Activated CD4-positive, alpha-beta T cell treated with anti-CD3 and anti-CD28 coated beads for 36 hours (primary cell): Measurements from ENCODE around the gene P3H2. TPM values are rescaled to one million over a fixed set of nuclear protein-coding genes. Genes with fewer than 3 reads are reported as not detected.

Source experiments
- ATAC-seq: fragments of 200-7000 bp; cut with Tn5 transposase; one replicate; pipeline ENCODE4 v1.10.0; 2021; ENCODE audit warnings: mild to moderate bottlenecking, moderate library complexity
- CTCF ChIA-PET: fragments of 350-600 bp; sonication (Branson Sonifier 250); formaldehyde crosslinking; loops from one replicate; lab custom pipeline; 2021; ENCODE audit warnings: antibody characterized with exemption; lab: Charles Lee
- POLR2A ChIA-PET: fragments of 350-600 bp; sonication (Branson Sonifier 250); formaldehyde crosslinking; loops from one replicate; lab custom pipeline; 2021; ENCODE audit warnings: antibody characterized with exemption, inconsistent platforms; lab: Charles Lee
- DNase-seq: peaks from one replicate; pipeline ENCODE4 v3.0.0-alpha.2; 2020
- H3K27ac Mint-ChIP-seq: one replicate; pipeline ENCODE4 v1.8.0; 2021; ENCODE audit warnings: mixed read lengths
- H3K27me3 Mint-ChIP-seq: one replicate; pipeline ENCODE4 v1.8.0; 2021; ENCODE audit warnings: mixed read lengths
- H3K36me3 Mint-ChIP-seq: one replicate; pipeline ENCODE4 v1.8.0; 2021; ENCODE audit warnings: low read depth, mixed read lengths
- H3K4me1 Mint-ChIP-seq: one replicate; pipeline ENCODE4 v1.8.0; 2021; ENCODE audit warnings: mixed read lengths
- H3K4me3 Mint-ChIP-seq: one replicate; pipeline ENCODE4 v1.8.0; 2021; ENCODE audit warnings: mild to moderate bottlenecking, moderate library complexity, mixed read lengths
- H3K9me3 Mint-ChIP-seq: one replicate; pipeline ENCODE4 v1.8.0; 2021; ENCODE audit warnings: low read depth, mixed read lengths
- intact Hi-C, 2 experiments: fragments of 100-400 bp; cut with DNase I in 1 of 2; cut with micrococcal nuclease in 1 of 2; formaldehyde crosslinking; loops; one replicate each; pipeline versions ENCODE4 v1.14.2 to v1.15.1; 2022 to 2024; cut with DNase I, micrococcal nuclease
- total RNA-seq, 2 experiments: library from RNA; stranded (reverse); gene quantifications; one replicate each; pipeline ENCODE4 v1.2.3, GENCODE V29; 2021

The P3H2 gene
- total RNA-seq, 2 experiments from 2014 or later: not detected

DNA sequence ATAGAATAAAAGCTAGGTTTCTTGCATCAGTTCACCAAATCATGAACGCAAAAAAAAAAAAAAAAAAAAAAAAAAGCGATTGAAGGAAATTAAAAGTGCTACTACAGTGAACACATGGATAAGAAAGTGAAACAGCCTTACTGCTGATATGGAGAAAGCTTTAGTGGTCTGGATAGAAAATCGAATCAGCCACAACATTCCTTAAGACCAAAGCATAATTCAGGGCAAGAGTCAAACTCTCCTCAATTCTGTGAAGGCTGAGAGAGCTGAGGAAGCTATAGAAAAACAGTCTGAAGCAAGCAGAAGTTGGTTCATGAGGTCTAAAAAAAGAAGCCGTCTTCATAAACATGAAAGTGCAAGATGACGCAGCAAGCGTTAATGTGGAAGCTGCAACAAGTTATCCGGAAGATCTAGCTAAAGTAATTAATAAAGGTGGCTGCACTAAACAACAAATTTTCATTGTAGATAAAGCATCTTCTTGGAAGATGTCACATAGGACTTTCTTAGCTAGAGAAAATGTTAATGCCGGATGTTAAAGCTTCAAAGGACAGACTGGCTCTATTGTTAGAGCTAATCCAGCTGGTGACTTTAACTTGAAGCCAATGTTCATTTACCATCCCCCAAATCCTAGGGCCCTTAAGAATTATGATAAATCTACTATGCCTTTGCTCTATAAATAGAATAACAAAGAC, 19.2 kb downstream of the P3H2 start:
- Mint-ChIP-seq H3K4me1 (peaks cover 9% of the 10 kb centered on the region), H3K27me3 (peaks cover 16% of the 10 kb centered on the region), H3K9me3 (no peaks in the 10 kb centered on the region), H3K4me3 (peak overlapping the region; percentile 49), H3K36me3 (no peaks in the 10 kb centered on the region), H3K27ac (peak overlapping the region; percentile 31)
- no peak for DNase-seq
- CTCF ChIA-PET: interaction anchor here (0.7 to 1.0 kb wide), 3 partner anchors 8 to 18 kb away, joined by 3 read pairs; no protein-coding TSS in a partner anchor
- POLR2A ChIA-PET: interaction anchor here (0.6 kb wide), 1 partner anchor 90 kb away, joined by 3 read pairs; no protein-coding TSS in a partner anchor
- no peak for ATAC-seq
- intact Hi-C loops: no loop called here

GRCh38 chr3:190099099-190099498, 21.6 kb downstream of the P3H2 start:
- CTCF ChIA-PET: no interaction called here
- POLR2A ChIA-PET: no interaction called here
- H3K27ac Mint-ChIP-seq: no peak overlapping the region

GRCh38 chr3:190097617-190098016, 23.1 kb downstream of the P3H2 start:
- intact Hi-C loops: no loop called here
- H3K4me1 Mint-ChIP-seq: peaks cover 11% of the 10 kb centered on the region
- no peaks in the 10 kb centered on the region for H3K36me3 Mint-ChIP-seq
- ChIA-PET CTCF (no interaction called here), POLR2A (no interaction called here)
- DNase-seq (no peak), ATAC-seq (no peak)
- H3K9me3 Mint-ChIP-seq: no peaks in the 10 kb centered on the region
- no peak overlapping the region for H3K27ac Mint-ChIP-seq
- H3K4me3 Mint-ChIP-seq: no peak overlapping the region
- peaks cover 18% of the 10 kb centered on the region for H3K27me3 Mint-ChIP-seq

More at GRCh38 chr3:190099099-190099498, 21.6 kb downstream of the P3H2 start:
- H3K27me3 Mint-ChIP-seq: peaks cover 14% of the 10 kb centered on the region
- DNase-seq (no peak), ATAC-seq (no peak)
- no peaks in the 10 kb centered on the region for H3K9me3 Mint-ChIP-seq
- H3K4me3 Mint-ChIP-seq: no peak overlapping the region
- H3K36me3 Mint-ChIP-seq: no peaks in the 10 kb centered on the region
- intact Hi-C loops: no loop called here
- peaks cover 11% of the 10 kb centered on the region for H3K4me1 Mint-ChIP-seq

DNA sequence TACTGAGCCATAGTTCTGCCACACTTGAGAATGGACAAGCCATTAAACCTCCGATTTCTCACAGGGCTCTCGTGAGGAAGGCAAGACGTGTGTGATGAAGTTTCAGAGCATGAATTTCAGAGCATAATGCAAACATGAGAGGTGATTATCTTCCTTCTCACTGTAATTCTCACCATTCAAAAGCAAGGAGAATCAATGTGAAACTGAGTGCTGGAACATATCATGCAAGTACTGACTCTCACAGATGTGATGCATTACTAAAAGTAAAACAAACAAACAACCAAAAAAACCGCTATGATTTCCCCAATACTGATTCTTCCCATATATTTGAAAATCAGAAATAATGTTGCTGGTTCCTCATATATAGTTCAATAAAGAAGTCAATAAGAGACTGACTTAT, 23.7 kb downstream of the P3H2 start:
- CTCF ChIA-PET: no interaction called here
- Mint-ChIP-seq H3K27ac (no peak overlapping the region), H3K9me3 (no peaks in the 10 kb centered on the region), H3K27me3 (peaks cover 15% of the 10 kb centered on the region), H3K36me3 (no peaks in the 10 kb centered on the region), H3K4me3 (no peak overlapping the region), H3K4me1 (peaks cover 11% of the 10 kb centered on the region)
- DNase-seq (no peak), ATAC-seq (no peak)
- intact Hi-C loops: no loop called here
- POLR2A ChIA-PET: no interaction called here

- ChIA-PET CTCF (no interaction called here), POLR2A (no interaction called here)
- DNase-seq (no peak), ATAC-seq (no peak)
- no peak overlapping the region for H3K4me3 Mint-ChIP-seq
- H3K4me1 Mint-ChIP-seq: peaks cover 9% of the 10 kb centered on the region
- intact Hi-C loops: no loop called here
- peaks cover 16% of the 10 kb centered on the region for H3K27me3 Mint-ChIP-seq
- no peaks in the 10 kb centered on the region for H3K9me3 Mint-ChIP-seq
- H3K27ac Mint-ChIP-seq: no peak overlapping the region
- no peaks in the 10 kb centered on the region for H3K36me3 Mint-ChIP-seq
Observed at GRCh38 chr3:190096345-190096744, 24.4 kb downstream of the P3H2 start.

GRCh38 chr3:190094160-190094718, 26.5 kb downstream of the P3H2 start:
- Mint-ChIP-seq H3K27me3 (peaks cover 18% of the 10 kb centered on the region), H3K36me3 (no peaks in the 10 kb centered on the region)
- CTCF ChIA-PET: interaction anchor here (1.1 kb wide), 1 partner anchor 15 kb away, joined by 3 read pairs; no protein-coding TSS in a partner anchor

GRCh38 chr3:190092250-190092649, 28.4 kb downstream of the P3H2 start:
- Mint-ChIP-seq H3K36me3 (no peaks in the 10 kb centered on the region), H3K4me3 (no peak overlapping the region), H3K27me3 (peaks cover 25% of the 10 kb centered on the region), H3K27ac (no peak overlapping the region), H3K4me1 (peaks cover 2% of the 10 kb centered on the region), H3K9me3 (no peaks in the 10 kb centered on the region)
- intact Hi-C loops: no loop called here
- ATAC-seq (no peak), DNase-seq (no peak)
- CTCF ChIA-PET: interaction anchor here (1.2 kb wide), 1 partner anchor 17 kb away, joined by 3 read pairs; no protein-coding TSS in a partner anchor
- POLR2A ChIA-PET: no interaction called here

More at GRCh38 chr3:190094160-190094718, 26.5 kb downstream of the P3H2 start:
- Mint-ChIP-seq H3K4me1 (peaks cover 2% of the 10 kb centered on the region), H3K4me3 (no peak overlapping the region), H3K27ac (no peak overlapping the region), H3K9me3 (no peaks in the 10 kb centered on the region)
- no peak for ATAC-seq
- intact Hi-C loops: no loop called here
- no peak for DNase-seq
- POLR2A ChIA-PET: no interaction called here

DNA sequence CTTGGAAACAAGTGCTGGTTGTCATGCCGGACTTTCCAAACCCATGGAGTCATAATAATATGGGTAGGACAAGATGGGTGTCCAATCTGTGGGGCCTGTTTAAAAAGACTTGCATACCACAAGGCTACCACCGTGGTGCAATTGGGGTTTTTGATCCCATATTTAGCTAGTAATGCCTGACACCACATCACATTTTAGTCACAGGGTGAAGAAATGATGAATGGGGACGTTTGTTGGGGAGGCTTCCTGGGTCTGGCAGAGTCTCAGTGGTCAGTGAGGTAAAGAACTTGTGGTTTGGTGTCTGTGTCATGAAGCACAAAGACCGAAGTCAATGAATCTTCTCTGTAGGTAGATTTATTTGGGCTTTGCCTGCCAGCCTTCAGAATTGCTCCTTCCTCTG, 31.0 kb downstream of the P3H2 start:
- POLR2A ChIA-PET: no interaction called here
- Mint-ChIP-seq H3K4me1 (no peaks in the 10 kb centered on the region), H3K4me3 (no peak overlapping the region), H3K9me3 (no peaks in the 10 kb centered on the region), H3K27me3 (peaks cover 27% of the 10 kb centered on the region), H3K36me3 (no peaks in the 10 kb centered on the region), H3K27ac (no peak overlapping the region)
- DNase-seq (no peak), ATAC-seq (no peak)
- CTCF ChIA-PET: no interaction called here
- intact Hi-C loops: no loop called here

- intact Hi-C loops: no loop called here
- H3K4me3 Mint-ChIP-seq: no peak overlapping the region
Observed at GRCh38 chr3:190088890-190089289, 31.8 kb downstream of the P3H2 start.

DNA sequence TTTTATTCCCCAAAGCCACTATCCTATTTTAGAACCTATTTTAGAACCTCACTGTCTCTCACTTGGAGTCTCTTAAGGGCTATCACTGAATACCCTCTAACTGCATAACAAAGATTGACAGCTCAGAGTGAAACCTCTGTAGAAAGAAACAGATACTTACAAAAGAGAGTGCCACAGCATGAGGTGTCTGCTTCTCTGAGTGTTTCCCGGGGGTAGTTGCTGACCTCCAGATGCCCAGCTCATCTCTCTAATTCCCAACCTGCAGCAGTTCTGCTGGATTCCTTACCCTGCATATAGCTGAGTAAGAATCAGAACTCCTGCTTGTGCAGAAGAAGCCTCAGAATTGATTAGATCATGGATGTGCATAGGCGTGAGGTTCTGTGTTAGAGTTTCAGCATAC, 34.5 kb downstream of the P3H2 start:
- intact Hi-C loops: no loop called here
- ChIA-PET POLR2A (no interaction called here), CTCF (no interaction called here)
- Mint-ChIP-seq H3K9me3 (no peaks in the 10 kb centered on the region), H3K27me3 (peaks cover 17% of the 10 kb centered on the region), H3K27ac (no peak overlapping the region), H3K4me3 (no peak overlapping the region), H3K4me1 (no peaks in the 10 kb centered on the region), H3K36me3 (no peaks in the 10 kb centered on the region)
- DNase-seq (no peak), ATAC-seq (no peak)

More at GRCh38 chr3:190088890-190089289, 31.8 kb downstream of the P3H2 start:
- no peak for ATAC-seq
- H3K27ac Mint-ChIP-seq: no peak overlapping the region
- no peaks in the 10 kb centered on the region for H3K36me3 Mint-ChIP-seq
- peaks cover 27% of the 10 kb centered on the region for H3K27me3 Mint-ChIP-seq
- ChIA-PET CTCF (no interaction called here), POLR2A (no interaction called here)
- DNase-seq: no peak
- H3K4me1 Mint-ChIP-seq: no peaks in the 10 kb centered on the region
- H3K9me3 Mint-ChIP-seq: no peaks in the 10 kb centered on the region

DNA sequence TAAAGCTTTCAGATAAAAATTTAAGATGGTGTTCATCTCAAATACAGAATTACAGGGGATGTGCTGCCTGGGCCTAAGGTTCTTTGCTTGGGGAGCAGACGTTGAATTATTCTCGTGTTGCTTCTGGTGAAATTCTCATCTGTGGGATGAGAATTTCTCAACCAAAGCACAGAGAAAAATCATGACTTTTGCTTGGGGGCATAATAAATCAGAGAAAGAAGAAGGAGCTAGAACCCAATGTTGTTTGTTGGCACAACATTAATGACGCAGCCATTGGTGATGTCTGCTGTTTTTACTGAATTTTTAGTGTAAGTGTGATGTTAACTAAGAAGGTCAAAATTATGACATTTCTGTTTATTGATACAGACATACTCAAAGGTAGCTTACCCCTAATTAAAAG, 35.7 kb downstream of the P3H2 start:
- Mint-ChIP-seq H3K4me3 (no peak overlapping the region), H3K27ac (no peak overlapping the region), H3K27me3 (peaks cover 16% of the 10 kb centered on the region), H3K36me3 (no peaks in the 10 kb centered on the region), H3K4me1 (no peaks in the 10 kb centered on the region), H3K9me3 (no peaks in the 10 kb centered on the region)
- ChIA-PET CTCF (no interaction called here), POLR2A (no interaction called here)
- intact Hi-C loops: no loop called here
- no peak for DNase-seq
- no peak for ATAC-seq

GRCh38 chr3:190083635-190084034, 37.1 kb downstream of the P3H2 start:
- DNase-seq (no peak), ATAC-seq (no peak)
- ChIA-PET CTCF (interaction anchor here (0.6 kb wide), 1 partner anchor 18 kb away, joined by 3 read pairs; no protein-coding TSS in a partner anchor), POLR2A (no interaction called here)
- Mint-ChIP-seq H3K4me3 (no peak overlapping the region), H3K4me1 (no peaks in the 10 kb centered on the region), H3K27ac (no peak overlapping the region), H3K27me3 (peaks cover 11% of the 10 kb centered on the region), H3K36me3 (no peaks in the 10 kb centered on the region), H3K9me3 (no peaks in the 10 kb centered on the region)
- intact Hi-C loops: no loop called here
